HCT116 (cell line): ENCODE results near the gene FPR2. TPM values are rescaled to one million over a fixed set of nuclear protein-coding genes. Genes with fewer than 3 reads are reported as not detected.

Experiments used
- ATAC-seq: fragments of 200-7000 bp; cut with Tn5 transposase; 2 replicates; pipeline ENCODE4 v1.9.1; 2020; ENCODE audit warnings: mild to moderate bottlenecking, moderate library complexity
- BruUV-seq: library from RNA; stranded (reverse); fragments of 400-500 nt; replicated peaks from 2 replicates; lab custom pipeline; 2021; lab: Mats Ljungman, UMichigan
- CTCF ChIA-PET: fragments of 300-600 bp; sonication (Branson Sonifier 250); formaldehyde crosslinking; loops from one replicate; lab custom pipeline; 2021; ENCODE audit warnings: antibody characterized with exemption; lab: Charles Lee
- POLR2A ChIA-PET: fragments of 300-600, 350-600 bp; sonication (Branson Sonifier 250); formaldehyde crosslinking; loops from one replicate; lab custom pipeline; 2021; ENCODE audit warnings: antibody characterized with exemption; lab: Charles Lee
- RAD21 ChIA-PET, 2 experiments: fragments of 300-600 bp; sonication (Branson Sonifier 250); formaldehyde crosslinking; loops; one replicate each; lab custom pipeline; 2023; ENCODE audit warnings: low total read pairs in 2 of 2; ENCODE audit not compliant: uncharacterized antibody in 2 of 2, unreplicated experiment in 2 of 2, low non-redundant PET in 1 of 2; lab: Charles Lee
- DNase-seq: peaks from one replicate; pipeline ENCODE4 v3.0.0-alpha.2; 2010; ENCODE audit warnings: low read depth, low spot score
- H2AFZ ChIP-seq: fragments of 200-600 bp; shearing (Covaris generic), sonication (generic); 2 replicates; pipeline ENCODE4 v1.6.1; 2017; ENCODE audit warnings: low read depth, mixed run types, mixed read lengths, antibody characterized with exemption, low read length; ENCODE audit not compliant: poor library complexity, severe bottlenecking
- H3K27ac ChIP-seq: 2 replicates; pipeline ENCODE4 v1.5.1; 2012; ENCODE audit warnings: low read depth, low read length
- H3K27me3 ChIP-seq: fragments of 200-600 bp; sonication (generic); 2 replicates; pipeline ENCODE4 v1.6.1; 2016; ENCODE audit warnings: mixed run types, low read length, mixed read lengths; ENCODE audit not compliant: insufficient read depth
- H3K36me3 ChIP-seq, 2 experiments: fragments of 200-500 bp in 1 of 2; fragments of 200-600 bp in 1 of 2; sonication (Bioruptor generic) in 1 of 2; sonication (generic) in 1 of 2; 2 replicates each; pipeline versions ENCODE4 v1.5.1 to v1.6.1; 2014 to 2016; ENCODE audit warnings: low read length in 2 of 2, inconsistent platforms in 1 of 2, mixed read lengths in 1 of 2, mixed run types in 1 of 2; ENCODE audit not compliant: insufficient read depth in 2 of 2, control insufficient read depth in 1 of 2
- H3K4me1 ChIP-seq, 2 experiments: fragments of 200-600 bp in 1 of 2; sonication (generic) in 1 of 2; 2 replicates each; pipeline versions ENCODE4 v1.5.1 to v1.6.1; 2012 to 2017; ENCODE audit warnings: low read length in 2 of 2, inconsistent platforms in 1 of 2, mild to moderate bottlenecking in 1 of 2, mixed read lengths in 1 of 2, mixed run types in 1 of 2, moderate library complexity in 1 of 2; ENCODE audit not compliant: insufficient read depth in 2 of 2, control insufficient read depth in 1 of 2
- H3K4me2 ChIP-seq: fragments of 200-600 bp; sonication (generic); 2 replicates; pipeline ENCODE4 v1.6.1; 2017; ENCODE audit warnings: mixed run types, low read length, mixed read lengths
- H3K4me3 ChIP-seq, 2 experiments: fragments of 200-600 bp in 1 of 2; sonication (generic) in 1 of 2; replicated peaks in 1 of 2; 2 replicates each; pipeline ENCODE4 v1.5.1; 2011 to 2016; ENCODE audit warnings: low read length in 2 of 2, control low read depth in 1 of 2, low read depth in 1 of 2, mild to moderate bottlenecking in 1 of 2, mixed read lengths in 1 of 2, mixed run types in 1 of 2
- H3K79me2 ChIP-seq: fragments of 200-600 bp; sonication (generic); 2 replicates; pipeline ENCODE4 v1.6.1; 2017; ENCODE audit warnings: mild to moderate bottlenecking, mixed run types, low read length, moderate library complexity, mixed read lengths; ENCODE audit not compliant: insufficient read depth
- H3K9ac ChIP-seq: fragments of 200-600 bp; sonication (generic); 2 replicates; pipeline ENCODE4 v1.6.1; 2016; ENCODE audit warnings: low read length, mixed read lengths
- H3K9me2 ChIP-seq: fragments of 200-600 bp; sonication (generic), shearing (Covaris generic); 2 replicates; pipeline ENCODE4 v1.6.1; 2017; ENCODE audit warnings: mixed run types, mild to moderate bottlenecking, moderate library complexity; ENCODE audit not compliant: insufficient read depth
- H3K9me3 ChIP-seq, 2 experiments: fragments of 200-500 bp in 1 of 2; fragments of 200-600 bp in 1 of 2; sonication (Bioruptor generic) in 1 of 2; sonication (generic) in 1 of 2; 2 replicates each; pipeline ENCODE4 v1.6.1; 2014 to 2017; ENCODE audit warnings: low read length in 2 of 2, mixed read lengths in 2 of 2, inconsistent platforms in 1 of 2, low read depth in 1 of 2, mild to moderate bottlenecking in 1 of 2, mixed run types in 1 of 2, moderate library complexity in 1 of 2; ENCODE audit not compliant: control insufficient read depth in 1 of 2, insufficient read depth in 1 of 2
- H4K20me1 ChIP-seq: fragments of 200-600 bp; sonication (generic), shearing (Covaris generic); 2 replicates; pipeline ENCODE4 v1.6.1; 2017; ENCODE audit warnings: mixed run types, mild to moderate bottlenecking, moderate library complexity; ENCODE audit not compliant: insufficient read depth
- EGR1 ChIP-seq: IDR thresholded peaks from 2 replicates; pipeline ENCODE4 v1.6.1; 2012; ENCODE audit warnings: low read depth
- ELF1 ChIP-seq: IDR thresholded peaks from 2 replicates; pipeline ENCODE4 v1.6.1; 2012; ENCODE audit warnings: low read depth, borderline replicate concordance
- EZH2 ChIP-seq: fragments of 200-600 bp; sonication (generic); IDR thresholded peaks from 2 replicates; pipeline ENCODE4 v1.6.1; 2017; ENCODE audit warnings: antibody characterized with exemption, mixed run types
- FOSL1 ChIP-seq: IDR thresholded peaks from 2 replicates; pipeline ENCODE4 v1.6.1; 2012; ENCODE audit warnings: low read depth
- JUND ChIP-seq: IDR thresholded peaks from 2 replicates; pipeline ENCODE4 v1.6.1; 2012
- POLR2AphosphoS5 ChIP-seq: IDR thresholded peaks from 2 replicates; pipeline ENCODE4 v1.6.1; 2011; ENCODE audit warnings: mild to moderate bottlenecking, low read depth, low read length, moderate library complexity
- SIN3A ChIP-seq: IDR thresholded peaks from 2 replicates; pipeline ENCODE4 v1.6.1; 2012; ENCODE audit warnings: low read depth
- ZNF274 ChIP-seq: fragments of 200-500 bp; sonication (Bioruptor generic); IDR thresholded peaks from 2 replicates; pipeline ENCODE4 v1.6.1; 2014; ENCODE audit warnings: mild to moderate bottlenecking, low read depth, low read length, inconsistent platforms
- intact Hi-C: fragments of 100-400 bp; cut with micrococcal nuclease; formaldehyde crosslinking; loops from 2 replicates; pipeline ENCODE4 v1.10.0; 2022
- total RNA-seq: library from RNA; stranded (reverse); gene quantifications from one replicate; pipeline ENCODE4 v1.2.1, GENCODE V29; 2021; ENCODE audit not compliant: unreplicated experiment
- TF ChIP-seq, protein P1 (sequence below): IDR thresholded peaks from 2 replicates; pipeline ENCODE4 v1.6.1; 2012
- TF ChIP-seq, protein P2 (sequence below): IDR thresholded peaks from 2 replicates; pipeline ENCODE4 v1.6.1; 2012; ENCODE audit warnings: low read depth

The FPR2 gene
- total RNA-seq, 1 experiment from 2014 or later = not detected

DNA sequence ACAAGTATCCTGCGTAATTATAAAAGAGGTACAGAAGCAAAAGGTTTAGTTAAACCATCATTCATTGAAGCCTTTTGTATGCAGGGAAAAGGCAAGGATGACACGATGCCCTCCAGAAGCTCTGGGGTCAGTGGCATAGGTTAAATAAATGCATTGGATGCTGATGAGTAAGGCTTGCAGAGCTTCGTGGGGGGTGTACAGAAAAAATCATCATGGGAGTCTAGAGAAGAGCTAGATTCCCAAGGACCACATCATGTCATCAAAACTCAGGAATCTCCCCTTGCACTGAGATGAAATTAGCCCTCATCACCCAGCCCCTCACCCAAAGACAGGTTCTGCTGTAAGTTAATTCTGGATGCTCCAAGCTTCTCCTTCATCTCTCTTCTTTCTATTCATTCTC lies 17.6 kb upstream of the FPR2 start:
- POLR2A ChIA-PET = no interaction called here
- TF ChIP-seq, protein P1, sequence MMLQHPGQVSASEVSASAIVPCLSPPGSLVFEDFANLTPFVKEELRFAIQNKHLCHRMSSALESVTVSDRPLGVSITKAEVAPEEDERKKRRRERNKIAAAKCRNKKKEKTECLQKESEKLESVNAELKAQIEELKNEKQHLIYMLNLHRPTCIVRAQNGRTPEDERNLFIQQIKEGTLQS = no peak
- TF ChIP-seq, protein P2, sequence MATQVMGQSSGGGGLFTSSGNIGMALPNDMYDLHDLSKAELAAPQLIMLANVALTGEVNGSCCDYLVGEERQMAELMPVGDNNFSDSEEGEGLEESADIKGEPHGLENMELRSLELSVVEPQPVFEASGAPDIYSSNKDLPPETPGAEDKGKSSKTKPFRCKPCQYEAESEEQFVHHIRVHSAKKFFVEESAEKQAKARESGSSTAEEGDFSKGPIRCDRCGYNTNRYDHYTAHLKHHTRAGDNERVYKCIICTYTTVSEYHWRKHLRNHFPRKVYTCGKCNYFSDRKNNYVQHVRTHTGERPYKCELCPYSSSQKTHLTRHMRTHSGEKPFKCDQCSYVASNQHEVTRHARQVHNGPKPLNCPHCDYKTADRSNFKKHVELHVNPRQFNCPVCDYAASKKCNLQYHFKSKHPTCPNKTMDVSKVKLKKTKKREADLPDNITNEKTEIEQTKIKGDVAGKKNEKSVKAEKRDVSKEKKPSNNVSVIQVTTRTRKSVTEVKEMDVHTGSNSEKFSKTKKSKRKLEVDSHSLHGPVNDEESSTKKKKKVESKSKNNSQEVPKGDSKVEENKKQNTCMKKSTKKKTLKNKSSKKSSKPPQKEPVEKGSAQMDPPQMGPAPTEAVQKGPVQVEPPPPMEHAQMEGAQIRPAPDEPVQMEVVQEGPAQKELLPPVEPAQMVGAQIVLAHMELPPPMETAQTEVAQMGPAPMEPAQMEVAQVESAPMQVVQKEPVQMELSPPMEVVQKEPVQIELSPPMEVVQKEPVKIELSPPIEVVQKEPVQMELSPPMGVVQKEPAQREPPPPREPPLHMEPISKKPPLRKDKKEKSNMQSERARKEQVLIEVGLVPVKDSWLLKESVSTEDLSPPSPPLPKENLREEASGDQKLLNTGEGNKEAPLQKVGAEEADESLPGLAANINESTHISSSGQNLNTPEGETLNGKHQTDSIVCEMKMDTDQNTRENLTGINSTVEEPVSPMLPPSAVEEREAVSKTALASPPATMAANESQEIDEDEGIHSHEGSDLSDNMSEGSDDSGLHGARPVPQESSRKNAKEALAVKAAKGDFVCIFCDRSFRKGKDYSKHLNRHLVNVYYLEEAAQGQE = no peak
- TF ChIP-seq ZNF274 = no peak
- no peak for TF ChIP-seq FOSL1
- TF ChIP-seq EZH2 = no peak
- TF ChIP-seq, all 23 proteins: peak for 0
- RAD21 ChIA-PET = no interaction called here

DNA sequence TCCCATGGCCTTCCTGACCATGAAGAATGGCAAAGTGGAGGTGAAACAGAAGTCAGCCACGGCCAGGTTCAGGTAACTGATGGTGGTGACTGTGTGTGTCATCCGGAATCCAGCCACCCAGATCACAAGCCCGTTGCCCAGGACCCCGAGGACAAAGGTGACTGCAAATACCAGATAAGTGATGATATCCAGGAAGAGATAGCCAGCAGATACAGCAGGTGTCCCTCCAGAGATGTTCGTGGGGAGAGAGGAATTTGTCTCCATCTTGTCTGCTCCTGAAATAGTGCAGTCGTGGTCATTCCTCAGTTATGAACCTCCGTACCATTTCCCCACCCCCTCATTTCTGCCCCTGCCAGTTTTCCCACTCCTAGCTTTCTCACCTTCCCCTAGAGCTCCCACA lies 14.2 kb upstream of the FPR2 start:
- H3K27me3 ChIP-seq = no peaks in the 10 kb centered on the region
- no TSS peak for BruUV-seq

More for the DNA sequence above, 17.6 kb upstream of the FPR2 start:
- CTCF ChIA-PET = no interaction called here
- no peak overlapping the region for H3K4me3 ChIP-seq
- ATAC-seq (no peak), DNase-seq (no peak)
- intact Hi-C loops = no loop called here
- H3K27me3 ChIP-seq = no peaks in the 10 kb centered on the region
- no peak overlapping the region for H3K4me2 ChIP-seq
- H3K79me2 ChIP-seq = no peaks in the 10 kb centered on the region
- no peaks in the 10 kb centered on the region for H3K36me3 ChIP-seq
- no peak overlapping the region for H3K27ac ChIP-seq
- H4K20me1 ChIP-seq = no peaks in the 10 kb centered on the region
- BruUV-seq = no TSS peak
- H3K9ac ChIP-seq = no peak overlapping the region
- H3K9me3 ChIP-seq = no peaks in the 10 kb centered on the region
- H2AFZ ChIP-seq = no peak overlapping the region
- H3K9me2 ChIP-seq = no peaks in the 10 kb centered on the region
- no peaks in the 10 kb centered on the region for H3K4me1 ChIP-seq

More for the DNA sequence above, 14.2 kb upstream of the FPR2 start:
- H3K79me2 ChIP-seq = no peaks in the 10 kb centered on the region
- ChIA-PET POLR2A (no interaction called here), CTCF (no interaction called here), RAD21 (no interaction called here)
- H3K36me3 ChIP-seq = no peaks in the 10 kb centered on the region
- no peak overlapping the region for H3K9ac ChIP-seq
- no peak overlapping the region for H3K4me3 ChIP-seq
- H3K4me1 ChIP-seq = peaks cover 3 to 5% of the 10 kb centered on the region in 2 experiments; a peak in 3 of 4 replicates
- ATAC-seq = no peak
- no peak overlapping the region for H3K4me2 ChIP-seq
- no peaks in the 10 kb centered on the region for H4K20me1 ChIP-seq
- no peak overlapping the region for H3K27ac ChIP-seq
- H3K9me2 ChIP-seq = no peaks in the 10 kb centered on the region
- intact Hi-C loops = no loop called here
- no peak for DNase-seq
- H3K9me3 ChIP-seq = no peaks in the 10 kb centered on the region
- TF ChIP-seq POLR2AphosphoS5 = no peak
- TF ChIP-seq, protein P1 = no peak
- TF ChIP-seq, protein P2 = no peak
- no peak for TF ChIP-seq EZH2
- TF ChIP-seq ELF1 = no peak
- TF ChIP-seq SIN3A = no peak
- no peak for TF ChIP-seq JUND
- no peak for TF ChIP-seq EGR1
- H2AFZ ChIP-seq = no peak overlapping the region
